Left lung (tissue), 10 donors: ENCODE data around the gene SERPINA4. TPM values are rescaled to one million over a fixed set of nuclear protein-coding genes. Genes with fewer than 3 reads are reported as not detected.
A peak's percentile ranks its signal among the peaks of the same experiment; 100 is the strongest.

Experiments used
- ATAC-seq: fragments of 200-7000 bp; cut with Tn5 transposase; one replicate; pipeline ENCODE4 v1.9.1; 2020; ENCODE audit warnings: moderate library complexity
- DNase-seq, 4 donors: peaks; one replicate each; pipeline ENCODE4 v3.0.0-alpha.2; 2013 to 2020
- H3K27ac ChIP-seq, 2 donors: fragments of 200-600 bp; sonication (generic) in 1 of 2; one replicate each; pipeline versions ENCODE4 v1.5.0 to v1.8.0; 2020 to 2021
- H3K27me3 ChIP-seq, 2 donors: fragments of 200-600 bp; sonication (generic) in 1 of 2; one replicate each; pipeline versions ENCODE4 v1.5.0 to v1.8.0; 2020 to 2021
- H3K36me3 ChIP-seq, 2 donors: fragments of 200-600 bp; sonication (generic) in 1 of 2; one replicate each; pipeline versions ENCODE4 v1.5.0 to v1.8.0; 2020 to 2021
- H3K4me1 ChIP-seq, 2 donors: fragments of 200-600 bp; one replicate each; pipeline ENCODE4 v1.8.0; 2021
- H3K4me3 ChIP-seq, 2 donors: fragments of 200-600 bp; sonication (generic) in 1 of 2; one replicate each; pipeline versions ENCODE4 v1.5.0 to v1.8.0; 2020 to 2021; ENCODE audit warnings: mild to moderate bottlenecking in 1 of 2
- H3K9me3 ChIP-seq, 2 donors: fragments of 200-600 bp; sonication (generic) in 1 of 2; one replicate each; pipeline versions ENCODE4 v1.5.0 to v1.8.0; 2020 to 2021
- CTCF ChIP-seq, 2 donors: fragments of 200-600 bp; sonication (generic) in 1 of 2; IDR thresholded peaks; one replicate each; pipeline versions ENCODE4 v1.5.0 to v1.8.0; 2021; ENCODE audit warnings: antibody characterized with exemption in 2 of 2
- intact Hi-C, 2 donors: fragments of 100-400 bp; cut with DNase I; formaldehyde crosslinking; loops; one replicate each; pipeline versions ENCODE4 v1.11.2 to v1.14.2; 2022
- polyA plus RNA-seq, 6 donors: library from polyadenylated mRNA; unstranded; fragments of 120-200 nt; gene quantifications; one replicate each; pipeline ENCODE4 v1.2.1, GENCODE V29; 2013; ENCODE audit not compliant: insufficient read length in 6 of 6
- total RNA-seq, 2 donors: library from RNA; stranded (reverse); fragmentation: NEBNext Ultra II Directional; extraction: Animal tissue kit (Norgen Biotek cat#: 25700); gene quantifications; one replicate each; pipeline ENCODE4 v1.2.1, GENCODE V29; 2021
- donor health status: DM: no; HTN: yes; CAD: no.
- donor health status: DM: no; HTN: no; CAD: no.

SERPINA4 gene
- total and polyA plus RNA-seq, 8 donors, result 1.0 to 2.7 (median 1.3) TPM; not detected in 2

DNA sequence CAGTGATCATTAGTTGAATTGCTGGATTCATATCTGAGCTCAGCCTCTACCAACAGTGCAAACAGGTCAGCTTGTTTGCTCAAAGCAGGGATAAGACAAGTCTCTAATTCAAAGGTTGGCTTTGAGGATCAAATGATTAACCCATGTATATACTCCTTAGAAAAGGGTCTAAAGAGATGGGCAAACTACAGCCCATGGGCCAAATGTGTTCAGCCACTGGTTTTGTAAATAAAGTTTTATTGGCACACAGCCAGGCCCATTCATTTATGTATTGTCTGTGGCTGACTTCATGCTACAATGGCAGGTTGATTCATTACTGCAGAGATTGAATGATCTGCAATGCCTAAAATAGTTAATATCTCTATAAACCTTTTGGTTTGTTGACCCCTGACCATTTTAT, 3.1 kb downstream of the SERPINA4 start:
- Histone ChIP-seq H3K27me3 (no peaks in the 10 kb centered on the region), H3K27ac (no peak overlapping the region), H3K9me3 (no peaks in the 10 kb centered on the region), H3K4me3 (no peak overlapping the region), H3K36me3 (no peaks in the 10 kb centered on the region), H3K4me1 (no peaks in the 10 kb centered on the region)
- TF ChIP-seq CTCF (IDR thresholded peaks at IDR 0.05), result no peak
- no peak for ATAC-seq
- no peak for DNase-seq
- intact Hi-C loops, result no loop called here

DNA sequence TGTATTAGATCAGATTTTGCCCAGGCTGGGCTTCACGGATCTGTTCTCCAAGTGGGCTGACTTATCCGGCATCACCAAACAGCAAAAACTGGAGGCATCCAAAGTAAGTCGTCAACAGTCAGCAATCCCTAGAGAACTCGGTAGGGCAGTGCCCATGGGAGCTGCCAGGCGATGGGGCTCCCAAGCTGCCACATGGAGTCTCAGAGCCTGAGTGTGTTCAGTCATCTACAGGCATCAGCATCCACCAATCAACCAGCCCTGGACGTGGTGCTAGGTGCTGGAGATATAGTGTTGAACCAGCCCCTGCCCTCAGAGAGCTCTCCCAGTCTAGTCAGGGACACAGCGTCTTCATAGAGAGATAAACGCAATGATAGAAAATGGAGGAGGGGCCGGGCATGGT, 6.9 kb downstream of the SERPINA4 start:
- DNase-seq (peak in 1 of 4 donors; percentile 10), ATAC-seq (no peak)
- Histone ChIP-seq H3K27ac (no peak overlapping the region), H3K9me3 (no peaks in the 10 kb centered on the region), H3K27me3 (no peaks in the 10 kb centered on the region), H3K4me1 (no peaks in the 10 kb centered on the region), H3K4me3 (no peak overlapping the region), H3K36me3 (no peaks in the 10 kb centered on the region)
- no peak for TF ChIP-seq CTCF (IDR thresholded peaks at IDR 0.05)
- intact Hi-C loops, result no loop called here

DNA sequence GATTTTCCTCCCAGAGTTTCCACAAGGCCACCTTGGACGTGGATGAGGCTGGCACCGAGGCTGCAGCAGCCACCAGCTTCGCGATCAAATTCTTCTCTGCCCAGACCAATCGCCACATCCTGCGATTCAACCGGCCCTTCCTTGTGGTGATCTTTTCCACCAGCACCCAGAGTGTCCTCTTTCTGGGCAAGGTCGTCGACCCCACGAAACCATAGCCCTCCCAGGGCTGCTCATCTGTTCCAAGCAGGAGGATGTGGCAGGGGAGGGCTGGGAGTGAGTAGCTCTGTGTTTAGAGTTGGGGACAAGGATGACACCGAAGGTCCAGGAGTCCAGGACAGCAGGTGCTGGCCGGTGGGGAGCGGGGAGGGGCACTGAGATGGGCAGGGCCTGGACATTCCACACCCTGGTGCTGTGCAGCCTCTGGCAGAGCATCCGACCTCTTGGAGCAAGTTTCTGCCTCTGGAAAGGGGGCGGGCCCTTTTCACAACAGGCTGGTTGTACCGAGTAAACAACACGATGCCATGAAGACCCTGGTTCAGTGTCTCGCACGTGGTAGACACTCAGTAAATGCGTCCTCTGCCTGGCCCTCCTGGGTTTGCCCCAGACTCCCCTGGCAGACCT, 8.2 kb downstream of the SERPINA4 start:
- DNase-seq (no peak), ATAC-seq (no peak)
- H3K27ac ChIP-seq, result no peak overlapping the region
- H3K4me3 ChIP-seq, result no peak overlapping the region
- no peaks in the 10 kb centered on the region for H3K4me1 ChIP-seq
- H3K36me3 ChIP-seq, result no peaks in the 10 kb centered on the region
- intact Hi-C loops, result no loop called here
- H3K27me3 ChIP-seq, result no peaks in the 10 kb centered on the region
- no peaks in the 10 kb centered on the region for H3K9me3 ChIP-seq
- no peak for TF ChIP-seq CTCF (IDR thresholded peaks at IDR 0.05)

- H3K9me3 ChIP-seq, result no peaks in the 10 kb centered on the region
- no peak for TF ChIP-seq CTCF (IDR thresholded peaks at IDR 0.05)
- no peak overlapping the region for H3K27ac ChIP-seq
- DNase-seq (no peak), ATAC-seq (no peak)
- no peaks in the 10 kb centered on the region for H3K36me3 ChIP-seq
- no peak overlapping the region for H3K4me3 ChIP-seq
- H3K27me3 ChIP-seq, result no peaks in the 10 kb centered on the region
- intact Hi-C loops, result no loop called here
- H3K4me1 ChIP-seq, result no peaks in the 10 kb centered on the region
These were observed 8.8 kb downstream of the SERPINA4 start for GRCh38 chr14:94570002-94570400.

DNA sequence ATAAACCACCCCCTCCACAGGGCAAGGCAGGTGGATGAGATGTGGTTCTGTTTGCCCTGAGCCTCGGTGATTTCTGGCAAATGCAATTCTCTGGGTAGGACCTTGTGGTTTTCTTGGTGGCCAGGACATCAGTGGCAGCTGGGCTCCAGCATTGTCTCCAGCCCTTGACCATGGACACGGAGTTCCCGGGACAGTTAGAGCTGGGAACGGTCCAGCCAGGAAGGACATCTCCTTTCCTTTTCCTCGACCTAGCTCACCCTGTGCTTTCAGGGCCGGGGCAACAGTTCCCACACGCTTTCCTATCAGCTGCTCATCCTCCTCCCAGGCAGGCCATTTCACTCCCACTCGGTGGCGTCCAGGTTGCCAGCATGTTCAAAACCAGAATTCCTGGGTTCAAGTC, 9.2 kb downstream of the SERPINA4 start:
- no peak for ATAC-seq
- intact Hi-C loops, result no loop called here
- Histone ChIP-seq H3K9me3 (no peaks in the 10 kb centered on the region), H3K4me3 (no peak overlapping the region), H3K4me1 (no peaks in the 10 kb centered on the region), H3K27ac (no peak overlapping the region), H3K27me3 (no peaks in the 10 kb centered on the region), H3K36me3 (no peaks in the 10 kb centered on the region)
- TF ChIP-seq CTCF (IDR thresholded peaks at IDR 0.05), result no peak
- DNase-seq, result no peak
